MM.1S (cell line): ENCODE results near the gene CUBN.

ENCODE experiments used
- DNase-seq: peaks from one replicate; pipeline ENCODE4 v3.0.0-alpha.2; 2015
- H2AFZ ChIP-seq: fragments of 300-600 bp; sonication (generic); 2 replicates; pipeline ENCODE4 v1.6.0; 2016; ENCODE audit warnings: antibody characterized with exemption, low read length
- H3F3A ChIP-seq: fragments of 300-600 bp; sonication (generic); 2 replicates; pipeline ENCODE4 v1.6.1; 2016; ENCODE audit warnings: mild to moderate bottlenecking, antibody characterized with exemption, low read length, moderate library complexity, mixed read lengths; ENCODE audit not compliant: insufficient read depth
- H3K27ac ChIP-seq: fragments of 300-600 bp; sonication (generic); 2 replicates; pipeline ENCODE4 v1.5.1; 2016; ENCODE audit warnings: mild to moderate bottlenecking, low read length
- H3K27me3 ChIP-seq: fragments of 300-600 bp; sonication (generic); replicated peaks from 2 replicates; pipeline ENCODE4 v1.6.0; 2016; ENCODE audit warnings: low read length; ENCODE audit not compliant: insufficient read depth
- H3K36me3 ChIP-seq: fragments of 300-600 bp; sonication (generic); replicated peaks from 2 replicates; pipeline ENCODE4 v1.6.1; 2016; ENCODE audit warnings: mild to moderate bottlenecking, low read length, mixed read lengths; ENCODE audit not compliant: insufficient read depth
- H3K4me1 ChIP-seq: fragments of 300-600 bp; sonication (generic); 2 replicates; pipeline ENCODE4 v1.6.1; 2016; ENCODE audit warnings: low read length, mixed read lengths
- H3K4me2 ChIP-seq: fragments of 300-600 bp; sonication (generic); 2 replicates; pipeline ENCODE4 v1.6.0; 2016; ENCODE audit warnings: low read depth, low read length
- H3K4me3 ChIP-seq: fragments of 300-600 bp; sonication (generic); 2 replicates; pipeline ENCODE4 v1.5.1; 2016; ENCODE audit warnings: low read length, mixed read lengths
- H3K79me2 ChIP-seq: fragments of 300-600 bp; sonication (generic); 2 replicates; pipeline ENCODE4 v1.6.1; 2016; ENCODE audit warnings: mixed run types, low read length, mixed read lengths
- H3K9ac ChIP-seq: fragments of 300-600 bp; sonication (generic); 2 replicates; pipeline ENCODE4 v1.6.1; 2016; ENCODE audit warnings: low read length, mixed read lengths
- H3K9me2 ChIP-seq: fragments of 300-600 bp; sonication (generic); replicated peaks from 2 replicates; pipeline ENCODE4 v1.6.1; 2016; ENCODE audit warnings: mild to moderate bottlenecking, low read length, mixed read lengths; ENCODE audit not compliant: insufficient read depth
- H3K9me3 ChIP-seq: fragments of 300-600 bp; sonication (generic); replicated peaks from 2 replicates; pipeline ENCODE4 v1.6.1; 2016; ENCODE audit warnings: mild to moderate bottlenecking, low read length, mixed read lengths; ENCODE audit not compliant: insufficient read depth
- H4K20me1 ChIP-seq: fragments of 300-600 bp; sonication (generic); 2 replicates; pipeline ENCODE4 v1.6.1; 2016; ENCODE audit warnings: mild to moderate bottlenecking, low read length, moderate library complexity, mixed read lengths; ENCODE audit not compliant: insufficient read depth
- CTCF ChIP-seq: fragments of 300-600 bp; sonication (generic); IDR thresholded peaks from 2 replicates; pipeline ENCODE4 v1.5.1; 2016; ENCODE audit warnings: antibody characterized with exemption, low read length, mixed read lengths
- EZH2 ChIP-seq: fragments of 300-600 bp; sonication (generic); optimal IDR thresholded peaks from 2 replicates; pipeline ENCODE3; 2017; ENCODE audit warnings: low read depth, mild to moderate bottlenecking, antibody characterized with exemption, low read length, mixed read lengths
- EZH2phosphoT487 ChIP-seq: fragments of 300-600 bp; sonication (generic); IDR thresholded peaks from 2 replicates; pipeline ENCODE4 v1.6.1; 2018; ENCODE audit warnings: antibody characterized with exemption, low read length

Gene CUBN

GRCh38 chr10:16976803-16977202 lies 152.8 kb downstream of the CUBN start:
- no peaks in the 10 kb centered on the region for H3K4me1 ChIP-seq
- H3K27ac ChIP-seq: no peak overlapping the region
- H3K4me2 ChIP-seq: no peak overlapping the region
- H3F3A ChIP-seq: no peaks in the 10 kb centered on the region
- no peak overlapping the region for H3K4me3 ChIP-seq
- H3K36me3 ChIP-seq: no peaks in the 10 kb centered on the region
- H2AFZ ChIP-seq: no peak overlapping the region
- H3K9ac ChIP-seq: no peak overlapping the region
- no peaks in the 10 kb centered on the region for H3K79me2 ChIP-seq
- TF ChIP-seq EZH2phosphoT487: no peak
- H3K27me3 ChIP-seq: no peaks in the 10 kb centered on the region
- no peaks in the 10 kb centered on the region for H4K20me1 ChIP-seq
- H3K9me2 ChIP-seq: no peaks in the 10 kb centered on the region
- DNase-seq: no peak
- H3K9me3 ChIP-seq: no peaks in the 10 kb centered on the region

- no peaks in the 10 kb centered on the region for H3K36me3 ChIP-seq
- H3F3A ChIP-seq: no peaks in the 10 kb centered on the region
- H3K9ac ChIP-seq: no peak overlapping the region
- no peaks in the 10 kb centered on the region for H3K79me2 ChIP-seq
- H3K4me1 ChIP-seq: no peaks in the 10 kb centered on the region
- no peaks in the 10 kb centered on the region for H4K20me1 ChIP-seq
- H2AFZ ChIP-seq: no peak overlapping the region
- H3K4me3 ChIP-seq: no peak overlapping the region
- no peak overlapping the region for H3K27ac ChIP-seq
- H3K9me3 ChIP-seq: no peaks in the 10 kb centered on the region
- no peak overlapping the region for H3K4me2 ChIP-seq
- no peak for TF ChIP-seq EZH2
- no peak for TF ChIP-seq CTCF
- no peak for TF ChIP-seq EZH2phosphoT487
- H3K27me3 ChIP-seq: no peaks in the 10 kb centered on the region
- H3K9me2 ChIP-seq: no peaks in the 10 kb centered on the region
- no peak for DNase-seq
Observed at GRCh38 chr10:16975188-16975587, 154.4 kb downstream of the CUBN start.

GRCh38 chr10:16968416-16969041 lies 161.1 kb downstream of the CUBN start:
- no peaks in the 10 kb centered on the region for H3F3A ChIP-seq
- DNase-seq: no peak
- H3K79me2 ChIP-seq: no peaks in the 10 kb centered on the region
- no peaks in the 10 kb centered on the region for H3K9me2 ChIP-seq
- no peak overlapping the region for H3K9ac ChIP-seq
- no peaks in the 10 kb centered on the region for H3K4me1 ChIP-seq
- H2AFZ ChIP-seq: no peak overlapping the region
- no peaks in the 10 kb centered on the region for H3K36me3 ChIP-seq
- no peak overlapping the region for H3K4me2 ChIP-seq
- no peak overlapping the region for H3K27ac ChIP-seq
- TF ChIP-seq EZH2: no peak
- TF ChIP-seq EZH2phosphoT487: no peak
- no peak for TF ChIP-seq CTCF
- H3K27me3 ChIP-seq: no peaks in the 10 kb centered on the region
- H3K4me3 ChIP-seq: no peak overlapping the region
- no peaks in the 10 kb centered on the region for H3K9me3 ChIP-seq
- no peaks in the 10 kb centered on the region for H4K20me1 ChIP-seq

- no peak for TF ChIP-seq EZH2phosphoT487
- no peak for TF ChIP-seq EZH2
- no peak for TF ChIP-seq CTCF
- Histone ChIP-seq H2AFZ (no peak overlapping the region), H3K4me1 (no peaks in the 10 kb centered on the region), H3K9me3 (no peaks in the 10 kb centered on the region), H3K4me2 (no peak overlapping the region), H4K20me1 (no peaks in the 10 kb centered on the region), H3K4me3 (no peak overlapping the region), H3K79me2 (no peaks in the 10 kb centered on the region), H3K9ac (no peak overlapping the region), H3K27ac (no peak overlapping the region), H3K9me2 (no peaks in the 10 kb centered on the region), H3K36me3 (no peaks in the 10 kb centered on the region), H3K27me3 (no peaks in the 10 kb centered on the region), H3F3A (no peaks in the 10 kb centered on the region)
- DNase-seq: no peak
Observed at GRCh38 chr10:16967866-16968415, 161.7 kb downstream of the CUBN start.
